Caco-2 (cell line): ENCODE measurements around the gene FARSB. TPM values are rescaled to one million over a fixed set of nuclear protein-coding genes. Genes with fewer than 3 reads are reported as not detected.

Experiments
- BruUV-seq: library from RNA; stranded (reverse); fragments of 400-500 nt; replicated peaks from 2 replicates; lab custom pipeline; 2021; lab: Mats Ljungman, UMichigan
- CTCF ChIA-PET: fragments of 300-600 bp; sonication (Branson Sonifier 250); formaldehyde crosslinking; loops from one replicate; lab custom pipeline; 2022; ENCODE audit warnings: antibody characterized with exemption; lab: Charles Lee
- POLR2A ChIA-PET: fragments of 300-600 bp; sonication (Branson Sonifier 250); formaldehyde crosslinking; loops from one replicate; lab custom pipeline; 2022; ENCODE audit warnings: antibody characterized with exemption; lab: Charles Lee
- DNase-seq, 2 experiments: peaks; one replicate each; pipeline versions ENCODE4 v3.0.0 to v3.0.0-alpha.2; 2020 to 2022
- H3K27me3 ChIP-seq: replicated peaks from 2 replicates; pipeline ENCODE4 v1.6.0; 2011; ENCODE audit warnings: low read length; ENCODE audit not compliant: control insufficient read depth, insufficient read depth
- H3K36me3 ChIP-seq: 2 replicates; pipeline ENCODE4 v1.5.1; 2011; ENCODE audit warnings: low read length; ENCODE audit not compliant: control insufficient read depth, insufficient read depth
- H3K4me1 ChIP-seq: fragments of 250-450 bp; sonication (Bioruptor Pico); 2 replicates; pipeline ENCODE4 v1.5.1; 2020; ENCODE audit warnings: mild to moderate bottlenecking
- H3K4me3 ChIP-seq: 2 replicates; pipeline ENCODE4 v1.5.1; 2011; ENCODE audit warnings: low read depth, mild to moderate bottlenecking, control low read depth, low read length
- H3K9me3 ChIP-seq: fragments of 250-450 bp; sonication (Bioruptor Pico); 2 replicates; pipeline ENCODE4 v1.5.1; 2020; ENCODE audit warnings: mild to moderate bottlenecking, moderate library complexity
- H3K27ac Mint-ChIP-seq: one replicate; pipeline ENCODE4 v1.8.0; 2022; ENCODE audit warnings: mixed read lengths; ENCODE audit not compliant: unreplicated experiment
- H3K27me3 Mint-ChIP-seq: one replicate; pipeline ENCODE4 v1.8.0; 2022; ENCODE audit warnings: mixed read lengths; ENCODE audit not compliant: insufficient read depth, unreplicated experiment
- H3K36me3 Mint-ChIP-seq: one replicate; pipeline ENCODE4 v1.8.0; 2022; ENCODE audit warnings: mild to moderate bottlenecking, mixed read lengths; ENCODE audit not compliant: insufficient read depth, unreplicated experiment
- H3K4me1 Mint-ChIP-seq: one replicate; pipeline ENCODE4 v1.8.0; 2022; ENCODE audit warnings: low read depth, mixed read lengths; ENCODE audit not compliant: unreplicated experiment
- H3K4me3 Mint-ChIP-seq: one replicate; pipeline ENCODE4 v1.8.0; 2022; ENCODE audit warnings: mild to moderate bottlenecking, moderate library complexity, mixed read lengths; ENCODE audit not compliant: unreplicated experiment
- H3K9me3 Mint-ChIP-seq: one replicate; pipeline ENCODE4 v1.8.0; 2022; ENCODE audit warnings: mixed read lengths; ENCODE audit not compliant: unreplicated experiment
- intact Hi-C: fragments of 100-400 bp; cut with micrococcal nuclease; formaldehyde crosslinking; loops from one replicate; pipeline ENCODE4 v1.10.0; 2022; ENCODE audit not compliant: unreplicated experiment
- total RNA-seq: library from RNA; stranded (reverse); gene quantifications from 2 replicates; pipeline ENCODE4 v1.2.3, GENCODE V29; 2022
- TF ChIP-seq, protein P1 (sequence below), 2 experiments: fragments of 200-600 bp in 1 of 2; IDR thresholded peaks; 1 replicate in 1 of 2; 2 replicates in 1 of 2; pipeline versions ENCODE4 v1.5.1 to v1.8.0; 2011 to 2022; ENCODE audit warnings: antibody characterized with exemption in 1 of 2, control low read depth in 1 of 2, inconsistent platforms in 1 of 2, low read depth in 1 of 2, low read length in 1 of 2, mild to moderate bottlenecking in 1 of 2, moderate library complexity in 1 of 2; ENCODE audit not compliant: insufficient read depth in 1 of 2, severe bottlenecking in 1 of 2, unreplicated experiment in 1 of 2

The FARSB gene
- total RNA-seq, 1 experiment from 2014 or later = 48.9 TPM

DNA sequence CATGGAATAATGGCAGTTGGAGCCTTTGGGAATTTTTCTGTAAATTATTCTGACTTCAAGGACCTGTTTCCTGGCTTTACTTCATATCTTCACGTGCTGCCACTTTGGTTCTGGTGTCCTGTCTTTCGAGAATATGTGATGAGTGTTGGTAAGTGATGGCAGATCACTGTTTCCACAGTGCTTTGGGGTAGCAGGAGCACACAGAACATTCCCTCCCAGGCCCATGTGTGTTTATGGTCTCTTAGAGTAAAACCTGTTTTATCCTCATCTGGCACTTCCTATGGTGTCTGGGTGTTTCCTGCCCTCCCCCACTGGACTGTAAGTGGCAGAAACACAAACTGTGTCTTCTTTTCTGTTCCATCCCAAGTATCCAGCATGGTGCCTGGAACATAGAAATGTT, 33.4 kb upstream of the FARSB start:
- no peak overlapping the region for H3K27ac Mint-ChIP-seq
- H3K36me3 Mint-ChIP-seq = no peaks in the 10 kb centered on the region
- no peaks in the 10 kb centered on the region for H3K9me3 ChIP-seq
- H3K27me3 Mint-ChIP-seq = no peaks in the 10 kb centered on the region
- BruUV-seq = no TSS peak
- ChIA-PET CTCF (interaction anchor here (1.0 to 2.0 kb wide), 3 partner anchors 19 to 250 kb away, joined by 3 to 20 read pairs (median 8); partner anchors contain the start of gene MOGAT1), POLR2A (no interaction called here)
- no peaks in the 10 kb centered on the region for H3K9me3 Mint-ChIP-seq
- DNase-seq = no peak
- no peaks in the 10 kb centered on the region for H3K4me1 Mint-ChIP-seq
- intact Hi-C loops = no loop called here
- no peak overlapping the region for H3K4me3 ChIP-seq
- no peaks in the 10 kb centered on the region for H3K36me3 ChIP-seq
- TF ChIP-seq, protein P1, sequence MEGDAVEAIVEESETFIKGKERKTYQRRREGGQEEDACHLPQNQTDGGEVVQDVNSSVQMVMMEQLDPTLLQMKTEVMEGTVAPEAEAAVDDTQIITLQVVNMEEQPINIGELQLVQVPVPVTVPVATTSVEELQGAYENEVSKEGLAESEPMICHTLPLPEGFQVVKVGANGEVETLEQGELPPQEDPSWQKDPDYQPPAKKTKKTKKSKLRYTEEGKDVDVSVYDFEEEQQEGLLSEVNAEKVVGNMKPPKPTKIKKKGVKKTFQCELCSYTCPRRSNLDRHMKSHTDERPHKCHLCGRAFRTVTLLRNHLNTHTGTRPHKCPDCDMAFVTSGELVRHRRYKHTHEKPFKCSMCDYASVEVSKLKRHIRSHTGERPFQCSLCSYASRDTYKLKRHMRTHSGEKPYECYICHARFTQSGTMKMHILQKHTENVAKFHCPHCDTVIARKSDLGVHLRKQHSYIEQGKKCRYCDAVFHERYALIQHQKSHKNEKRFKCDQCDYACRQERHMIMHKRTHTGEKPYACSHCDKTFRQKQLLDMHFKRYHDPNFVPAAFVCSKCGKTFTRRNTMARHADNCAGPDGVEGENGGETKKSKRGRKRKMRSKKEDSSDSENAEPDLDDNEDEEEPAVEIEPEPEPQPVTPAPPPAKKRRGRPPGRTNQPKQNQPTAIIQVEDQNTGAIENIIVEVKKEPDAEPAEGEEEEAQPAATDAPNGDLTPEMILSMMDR (IDR thresholded peaks at IDR 0.05; ENCODE audit: insufficient read depth in 1 of 2, low read depth in 1 of 2, low read length in 1 of 2, severe bottlenecking in 1 of 2, unreplicated experiment in 1 of 2) = no peak
- no peaks in the 10 kb centered on the region for H3K4me1 ChIP-seq
- H3K4me3 Mint-ChIP-seq = no peak overlapping the region
- no peaks in the 10 kb centered on the region for H3K27me3 ChIP-seq

DNA sequence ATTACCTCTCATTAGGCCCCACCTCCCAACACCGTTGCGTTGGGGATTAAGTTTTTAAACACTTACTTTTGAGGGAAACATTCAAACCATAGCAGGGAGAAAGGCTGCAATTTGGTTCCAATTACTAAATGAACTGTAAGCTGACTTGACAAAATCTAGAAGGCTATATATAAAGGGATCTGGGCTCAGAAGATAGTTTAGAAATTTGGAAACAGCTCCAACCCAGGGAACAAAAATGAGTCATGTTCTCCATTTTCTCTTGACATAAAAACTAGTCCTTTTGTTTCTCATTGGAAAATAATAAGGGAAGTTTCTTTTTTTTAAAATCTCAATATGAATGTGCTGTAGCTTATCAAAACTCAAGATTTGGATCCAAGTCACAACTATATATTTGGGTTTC, 33.0 kb upstream of the FARSB start:
- intact Hi-C loops = no loop called here
- Histone ChIP-seq H3K4me1 (no peaks in the 10 kb centered on the region), H3K36me3 (no peaks in the 10 kb centered on the region), H3K9me3 (no peaks in the 10 kb centered on the region), H3K27me3 (no peaks in the 10 kb centered on the region), H3K4me3 (no peak overlapping the region)
- H3K9me3 Mint-ChIP-seq = no peaks in the 10 kb centered on the region
- H3K27me3 Mint-ChIP-seq = no peaks in the 10 kb centered on the region
- TF ChIP-seq, protein P1 (IDR thresholded peaks at IDR 0.05; ENCODE audit: insufficient read depth in 1 of 2, low read depth in 1 of 2, low read length in 1 of 2, severe bottlenecking in 1 of 2, unreplicated experiment in 1 of 2) = no peak
- H3K4me1 Mint-ChIP-seq = no peaks in the 10 kb centered on the region
- no peaks in the 10 kb centered on the region for H3K36me3 Mint-ChIP-seq
- DNase-seq = no peak
- BruUV-seq = no TSS peak
- no peak overlapping the region for H3K27ac Mint-ChIP-seq
- H3K4me3 Mint-ChIP-seq = no peak overlapping the region
- POLR2A ChIA-PET = no interaction called here
- CTCF ChIA-PET = interaction anchor here (1.0 kb wide), 1 partner anchor 214 kb away, joined by 3 read pairs; no protein-coding TSS in a partner anchor

DNA sequence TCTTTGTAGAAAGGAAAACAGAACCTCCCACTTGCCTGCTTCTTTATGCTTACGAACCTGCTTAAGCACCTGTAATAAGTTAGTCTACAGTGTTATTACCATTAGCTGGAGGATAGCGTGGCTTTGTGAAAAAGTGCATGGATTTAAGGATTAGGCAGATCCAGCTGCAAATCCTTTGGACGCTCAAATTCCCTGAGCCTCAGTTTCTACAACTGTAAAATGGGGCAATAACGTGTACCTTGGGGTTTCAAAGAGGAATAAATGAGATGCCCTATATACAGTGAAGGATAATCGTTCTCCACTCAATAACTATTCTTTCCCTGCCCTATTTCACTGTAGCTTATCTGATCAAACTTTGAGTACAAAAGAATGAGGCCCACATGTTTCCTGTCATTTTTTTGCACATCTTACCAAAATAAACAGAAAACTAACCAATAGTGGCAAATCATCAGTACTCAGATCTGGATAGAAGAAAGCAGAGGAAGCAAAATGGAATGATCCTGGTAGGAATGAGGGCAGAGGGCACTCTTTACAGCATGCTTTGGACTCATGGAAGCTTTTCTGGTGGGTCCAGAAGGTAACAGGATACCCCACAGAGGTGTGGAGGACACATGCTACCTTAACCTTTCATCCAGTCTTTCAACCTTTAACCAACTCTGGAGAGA, 30.3 kb upstream of the FARSB start:
- H3K36me3 Mint-ChIP-seq = no peaks in the 10 kb centered on the region
- H3K4me3 ChIP-seq = no peak overlapping the region
- no peak overlapping the region for H3K27ac Mint-ChIP-seq
- TF ChIP-seq, protein P1 (IDR thresholded peaks at IDR 0.05; ENCODE audit: insufficient read depth in 1 of 2, low read depth in 1 of 2, low read length in 1 of 2, severe bottlenecking in 1 of 2, unreplicated experiment in 1 of 2) = no peak
- no peaks in the 10 kb centered on the region for H3K9me3 Mint-ChIP-seq
- POLR2A ChIA-PET = no interaction called here
- intact Hi-C loops = no loop called here
- H3K36me3 ChIP-seq = no peaks in the 10 kb centered on the region
- no peak overlapping the region for H3K4me3 Mint-ChIP-seq
- no peaks in the 10 kb centered on the region for H3K9me3 ChIP-seq
- CTCF ChIA-PET = interaction anchor here (0.8 to 1.1 kb wide), 3 partner anchors 23 to 253 kb away, joined by 3 read pairs; no protein-coding TSS in a partner anchor
- H3K27me3 ChIP-seq = no peaks in the 10 kb centered on the region
- BruUV-seq = no TSS peak
- DNase-seq = no peak
- H3K4me1 ChIP-seq = no peaks in the 10 kb centered on the region
- no peaks in the 10 kb centered on the region for H3K4me1 Mint-ChIP-seq
- peaks cover 5% of the 10 kb centered on the region for H3K27me3 Mint-ChIP-seq
